Stimulated activated CD8-positive, alpha-beta memory T cell treated with anti-CD3 and anti-CD28 coated beads, Interleukin-7, amount 100 ng/mL, for 24 hours (primary cell): Measurements from ENCODE around the gene ATXN1.

Experiments
- DNase-seq: peaks from one replicate; pipeline ENCODE4 v3.0.0-alpha.2; 2020; ENCODE audit warnings: low read depth

The ATXN1 gene

DNA sequence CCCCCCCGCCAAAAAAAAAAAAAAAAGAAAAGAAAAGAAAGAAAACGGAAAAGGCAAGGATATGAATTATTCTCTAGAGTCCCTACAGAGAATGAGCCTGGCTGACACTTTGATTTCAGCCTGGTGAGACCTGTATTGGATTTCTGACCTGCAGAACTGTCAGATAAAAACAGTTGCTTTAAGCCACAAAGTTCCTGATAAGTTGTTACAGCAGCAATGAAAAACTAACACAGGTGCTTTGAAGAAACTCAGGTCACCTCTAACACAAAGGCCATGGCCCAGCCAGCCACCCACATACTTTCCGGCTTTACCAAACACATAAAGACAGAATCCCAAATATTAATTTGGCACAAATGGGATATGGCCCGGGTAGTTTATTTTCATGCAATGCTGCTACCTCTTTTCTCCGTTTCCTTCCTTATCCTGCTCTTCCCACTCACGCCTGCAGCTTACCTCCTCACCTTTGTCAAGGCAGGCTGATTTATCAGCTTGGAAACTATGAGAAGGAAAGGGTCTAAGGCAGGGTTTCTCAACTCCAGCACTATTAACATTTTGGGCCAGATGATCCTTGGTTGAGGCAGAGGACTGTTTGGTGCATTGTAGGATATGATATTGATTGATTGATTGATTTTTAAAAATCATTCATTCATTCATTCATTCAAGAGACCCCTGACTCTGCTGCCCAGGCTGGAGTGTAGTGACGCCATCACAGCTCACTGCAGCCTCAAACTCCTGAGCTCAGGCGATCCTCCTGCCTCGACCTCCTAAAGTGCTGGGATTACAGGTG, 88.1 kb downstream of the ATXN1 start:
- no peak for DNase-seq

DNA sequence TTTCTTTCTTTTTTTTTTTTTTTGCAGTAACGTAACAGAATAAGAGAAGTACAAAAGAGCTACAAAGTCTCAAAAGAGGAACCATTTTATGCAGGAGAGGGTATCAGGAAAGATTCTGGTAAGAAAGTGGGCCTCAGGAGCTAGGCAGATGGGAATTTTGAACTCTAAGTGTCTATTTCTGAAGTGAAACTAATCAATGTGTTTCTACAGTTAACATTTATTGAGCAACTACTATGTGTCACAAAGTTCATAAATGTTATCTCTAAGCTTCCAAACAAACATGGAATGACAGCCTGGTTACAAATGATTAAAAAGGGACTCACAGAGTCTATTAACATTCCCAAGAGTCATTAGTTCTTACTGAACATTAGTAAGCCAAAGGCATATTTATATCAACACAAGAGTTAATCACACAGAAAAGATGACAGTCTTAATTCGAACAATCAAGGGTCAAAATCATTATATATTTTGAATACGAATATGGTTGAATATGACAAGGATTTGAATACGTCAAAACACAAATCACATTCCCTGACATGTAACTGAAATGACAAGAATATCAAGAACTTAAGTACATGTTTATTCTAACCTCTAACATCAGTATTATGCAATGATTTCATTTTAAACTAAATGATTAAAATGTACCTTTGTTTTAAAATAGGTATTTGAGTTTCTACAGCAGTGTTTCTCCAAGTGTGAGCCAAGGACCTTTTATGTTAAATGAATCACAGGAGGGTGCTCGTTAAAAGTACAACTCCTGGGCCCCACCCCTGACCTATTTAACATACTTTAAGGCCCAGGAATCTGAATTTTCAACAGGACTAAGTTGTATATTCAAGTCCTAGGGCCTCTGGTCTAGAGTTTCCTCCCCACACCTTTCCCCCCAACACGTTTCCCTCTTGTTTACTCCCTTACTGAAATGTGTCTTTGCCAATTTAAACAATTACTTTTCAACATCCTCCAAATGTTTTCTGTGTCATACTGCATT, 89.7 kb downstream of the ATXN1 start:
- DNase-seq, result no peak

- DNase-seq, result no peak
Observed at GRCh38 chr6:16670617-16671051, 90.6 kb downstream of the ATXN1 start.

DNA sequence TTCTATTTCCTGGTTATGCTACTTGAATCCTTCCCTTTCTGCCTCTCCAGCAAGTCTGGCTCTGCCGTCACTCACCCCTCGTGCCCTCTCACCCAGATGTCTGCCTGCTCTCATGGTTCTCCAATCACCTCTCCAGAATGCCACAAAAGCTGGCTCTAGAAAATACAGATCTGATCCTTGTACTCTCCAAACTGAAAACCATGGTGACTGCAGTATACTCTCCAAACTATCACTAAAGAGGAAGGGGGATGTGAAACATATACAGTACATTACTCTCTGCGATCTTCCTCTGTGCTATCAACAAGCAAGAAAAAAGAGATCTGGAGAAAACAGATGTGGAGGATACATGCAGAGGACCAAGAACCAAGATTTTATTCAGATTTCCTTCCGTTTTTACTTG, 91.1 kb downstream of the ATXN1 start:
- DNase-seq, result no peak

DNA sequence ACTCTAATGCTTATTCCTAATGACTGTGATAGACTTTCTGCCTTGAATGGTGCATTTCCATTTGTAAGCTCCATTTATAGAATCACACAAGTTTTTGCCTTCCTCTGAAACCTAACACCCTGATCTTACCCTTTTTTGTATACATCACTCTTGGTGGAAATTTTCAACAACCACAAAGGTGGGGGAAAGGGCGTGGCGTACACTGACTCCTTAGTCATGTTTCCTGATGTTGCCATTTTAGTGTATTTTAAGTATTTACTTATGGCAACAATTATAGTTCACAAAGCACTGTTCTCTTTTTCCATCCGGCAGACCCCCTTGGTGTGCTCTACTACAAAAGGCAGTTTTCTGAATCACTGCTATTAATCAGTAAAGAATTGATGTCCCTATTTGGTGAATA, 92.0 kb downstream of the ATXN1 start:
- peak; percentile 40 for DNase-seq

- no peak for DNase-seq
Observed at GRCh38 chr6:16667509-16667908, 93.8 kb downstream of the ATXN1 start.

DNA sequence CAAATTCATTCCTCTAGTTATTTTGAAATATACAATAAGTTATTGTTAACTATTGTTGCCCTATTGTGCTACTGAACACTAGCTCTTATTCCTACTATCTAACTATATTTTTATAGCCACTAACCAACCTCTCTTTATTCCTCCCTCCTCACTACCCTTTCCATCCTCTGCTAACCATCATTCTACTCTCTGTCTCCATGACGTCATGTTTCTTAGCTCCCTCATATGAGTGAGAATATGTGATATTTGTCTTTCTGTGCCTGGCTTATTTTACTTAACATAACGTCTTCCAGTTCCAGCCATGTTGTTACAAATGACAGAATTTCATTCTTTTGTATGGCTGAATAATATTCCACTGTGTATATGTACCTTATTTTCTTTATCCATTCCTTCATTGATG, 95.3 kb downstream of the ATXN1 start:
- DNase-seq, result no peak

DNA sequence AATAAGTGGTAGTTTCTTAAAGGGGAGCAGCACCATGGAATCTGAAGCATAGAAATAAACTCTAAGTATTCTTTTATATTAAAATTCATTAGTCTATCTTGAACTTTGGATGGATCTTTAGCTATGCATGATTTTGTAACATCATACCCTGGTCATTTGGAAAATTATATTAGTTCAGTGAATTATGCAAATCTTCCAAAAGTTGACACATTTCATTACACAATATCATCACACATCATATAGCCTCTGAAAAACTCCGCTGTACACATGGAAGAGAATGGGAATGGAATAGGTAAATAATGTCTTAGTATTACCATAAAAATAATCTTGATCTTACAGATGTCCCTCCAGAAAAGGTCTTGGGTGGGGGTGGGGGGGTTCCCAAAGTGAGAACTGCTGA, 96.1 kb downstream of the ATXN1 start:
- no peak for DNase-seq

DNA sequence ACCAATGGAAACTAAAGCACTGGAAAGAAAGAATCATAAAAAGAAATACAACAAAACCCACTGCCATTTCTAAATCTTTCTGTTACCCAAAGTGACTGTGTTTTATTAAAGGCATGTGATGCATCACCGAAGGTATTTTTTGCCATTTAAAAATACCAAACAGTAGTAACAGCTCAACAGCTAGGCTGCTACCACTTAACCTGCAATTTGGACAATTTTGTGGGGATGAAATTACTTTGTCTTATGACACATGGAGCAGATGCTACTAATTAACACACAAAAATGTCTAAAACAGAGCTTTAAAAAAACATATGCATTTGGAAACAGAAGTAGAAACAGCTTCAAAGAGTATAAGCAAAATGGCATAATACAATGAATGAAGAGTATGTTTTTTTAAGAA, 97.4 kb downstream of the ATXN1 start:
- DNase-seq, result no peak

DNA sequence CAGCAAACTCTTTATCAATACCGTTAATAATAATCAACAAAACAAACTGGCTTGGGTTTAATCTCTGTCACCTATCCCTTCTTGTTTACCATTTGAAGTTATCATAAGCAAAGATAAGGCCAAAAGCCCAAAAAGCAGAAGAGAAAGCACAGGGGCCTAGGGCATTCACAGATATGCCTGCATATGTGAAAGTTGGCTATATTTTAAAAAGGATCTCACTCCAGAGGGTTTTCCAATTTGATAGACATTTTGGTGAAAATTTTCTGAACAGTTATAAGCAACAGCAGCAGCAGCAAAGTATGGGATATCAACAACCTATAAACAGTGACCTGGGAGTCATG, 101.1 kb downstream of the ATXN1 start:
- no peak for DNase-seq

DNA sequence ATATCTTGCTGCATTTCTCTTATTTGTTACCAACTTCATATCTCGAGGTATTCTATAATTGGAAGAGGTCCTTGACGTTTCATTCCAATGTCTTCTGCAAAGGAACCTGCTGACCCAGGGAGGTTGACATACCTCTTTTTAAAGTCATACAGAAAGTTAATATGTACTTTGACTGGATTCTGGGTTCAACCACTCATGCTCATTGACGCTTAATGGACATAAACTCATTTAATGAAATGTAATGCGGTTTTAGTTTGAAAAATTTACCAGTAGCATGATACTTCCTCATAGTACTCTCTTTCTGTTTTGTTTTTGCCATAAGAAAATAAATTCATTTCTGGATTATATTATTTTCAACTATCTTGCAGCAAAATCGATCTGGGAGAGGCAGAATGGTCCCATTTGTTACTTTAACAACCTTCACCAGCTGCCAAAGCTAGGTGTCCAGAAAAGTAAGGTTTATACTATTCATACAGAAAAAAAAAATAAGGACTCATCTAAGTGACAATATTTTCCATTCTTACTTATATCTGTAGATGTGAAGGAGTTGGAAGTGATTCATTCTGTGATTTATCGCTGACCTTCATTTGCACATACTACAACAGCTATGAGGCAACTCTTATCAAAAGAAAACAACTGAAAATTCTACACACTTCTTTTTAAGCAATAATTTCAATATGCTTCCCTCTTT, 101.6 kb downstream of the ATXN1 start:
- no peak for DNase-seq

GRCh38 chr6:16658348-16659034, 102.8 kb downstream of the ATXN1 start:
- DNase-seq, result no peak

GRCh38 chr6:16657768-16658167, 103.5 kb downstream of the ATXN1 start:
- DNase-seq, result no peak

DNA sequence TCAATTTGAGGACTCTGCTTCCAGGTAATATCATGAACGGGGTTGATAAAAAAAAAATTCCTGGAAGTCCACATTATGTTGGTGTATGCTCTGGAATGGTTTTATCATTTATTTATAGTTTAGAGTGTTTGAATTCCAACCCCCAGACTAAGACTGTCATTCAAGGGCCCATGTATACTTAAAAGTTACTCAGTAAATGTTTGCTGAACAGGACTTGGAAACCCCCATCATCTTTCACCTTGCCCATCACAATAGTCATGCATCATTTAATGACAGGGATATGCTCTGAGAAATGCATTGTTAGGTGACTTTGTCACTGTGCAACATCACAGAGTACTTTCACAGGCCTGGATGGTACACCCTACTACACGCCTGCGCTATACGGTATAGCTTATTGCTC, 104.8 kb downstream of the ATXN1 start:
- DNase-seq, result no peak

DNA sequence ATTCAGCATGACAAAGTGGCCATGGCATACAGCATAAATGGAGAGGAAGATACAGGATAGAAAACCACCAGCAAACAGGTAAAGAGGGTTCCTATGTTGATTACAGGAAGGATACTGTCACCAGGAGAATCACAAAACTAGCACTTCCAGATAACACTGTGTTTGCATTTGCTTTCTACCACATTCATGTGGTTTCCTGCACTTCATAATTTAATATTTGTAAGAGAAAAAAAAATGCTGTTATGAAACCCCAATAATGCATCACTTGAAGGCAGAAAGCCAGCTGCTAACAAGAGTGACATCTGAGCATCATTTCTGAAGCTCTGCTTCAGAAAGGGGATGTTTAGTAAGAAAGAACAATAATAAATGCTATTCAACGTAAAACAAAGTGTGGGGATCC, 106.6 kb downstream of the ATXN1 start:
- DNase-seq, result no peak

- no peak for DNase-seq
Observed at GRCh38 chr6:16653226-16653625, 108.0 kb downstream of the ATXN1 start.

GRCh38 chr6:16651871-16652270, 109.4 kb downstream of the ATXN1 start:
- DNase-seq, result no peak

DNA sequence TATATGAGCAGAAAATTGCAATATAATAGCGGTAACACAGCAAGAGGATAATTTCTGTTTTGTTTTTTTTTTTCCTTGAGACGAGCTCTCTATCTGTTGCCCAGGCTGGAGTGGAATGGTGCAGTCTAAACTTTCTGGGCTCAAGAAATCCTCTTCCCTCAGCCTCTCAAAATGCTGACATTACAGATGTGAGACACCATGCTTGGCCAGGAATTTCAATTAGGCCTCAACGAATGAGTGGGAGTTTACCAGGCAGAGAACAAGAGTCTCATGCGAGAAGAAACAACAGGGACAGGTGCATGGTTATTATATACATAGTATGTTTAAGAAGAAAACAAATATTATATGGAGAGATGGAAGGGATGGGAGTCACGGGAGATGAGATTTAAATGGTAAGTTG, 111.4 kb downstream of the ATXN1 start:
- no peak for DNase-seq

GRCh38 chr6:16649241-16649640, 112.0 kb downstream of the ATXN1 start:
- no peak for DNase-seq

- no peak for DNase-seq
Observed at GRCh38 chr6:16648003-16648402, 113.3 kb downstream of the ATXN1 start.

DNA sequence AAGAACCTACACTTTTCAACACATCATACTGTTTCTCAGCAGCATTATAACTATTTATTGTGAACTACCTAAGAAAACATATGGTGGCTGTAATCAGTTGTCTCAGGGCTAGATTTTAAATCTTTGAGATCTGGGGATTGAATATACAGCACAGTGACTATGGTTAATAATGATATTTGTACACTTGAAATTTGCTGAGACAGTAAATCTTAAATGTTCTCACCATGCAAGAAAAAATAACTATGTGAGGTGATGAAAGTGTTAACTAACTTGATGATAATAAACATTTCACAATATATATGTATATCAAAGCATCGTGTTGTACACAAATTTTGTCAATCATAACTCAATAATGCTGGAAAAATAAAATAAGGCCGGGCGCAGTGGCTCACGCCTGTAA, 113.8 kb downstream of the ATXN1 start:
- no peak for DNase-seq
